Tongue (tissue), 2 donors: ENCODE measurements around the gene WWC1. TPM values are rescaled to one million over a fixed set of nuclear protein-coding genes. Genes with fewer than 3 reads are reported as not detected.
A peak's percentile ranks its signal among the peaks of the same experiment; 100 is the strongest.
"Not testable (repeated sequence)": the region's sequence is repeated elsewhere in the genome, so short reads cannot be mapped to it uniquely, and the experiment has no call there.

Experiments used
- DNase-seq: peaks from one replicate; pipeline ENCODE4 v3.0.0-alpha.2; 2015
- total RNA-seq: library from RNA; depleted of rRNA; stranded (reverse); fragments of >200 nt; gene quantifications from one replicate; pipeline ENCODE4 v1.2.3, GENCODE V29; 2014

Gene WWC1
- total RNA-seq, 1 donor from 2014 or later: 15.5 TPM

GRCh38 chr5:168413062-168413461, 121.6 kb downstream of the WWC1 start:
- no peak for DNase-seq

GRCh38 chr5:168413596-168413995, 122.2 kb downstream of the WWC1 start:
- DNase-seq: no peak

GRCh38 chr5:168415401-168415800, 124.0 kb downstream of the WWC1 start:
- DNase-seq: no peak

- DNase-seq: no peak
These were observed 124.5 kb downstream of the WWC1 start for GRCh38 chr5:168415971-168416370.

GRCh38 chr5:168417731-168418429, 126.4 kb downstream of the WWC1 start:
- DNase-seq: no peak

- DNase-seq: no peak
These were observed 129.0 kb downstream of the WWC1 start for GRCh38 chr5:168420461-168420860.

- no peak for DNase-seq
These were observed 131.0 kb downstream of the WWC1 start for GRCh38 chr5:168422431-168422830.

- DNase-seq: no peak
These were observed 132.0 kb downstream of the WWC1 start for GRCh38 chr5:168423478-168423877.

GRCh38 chr5:168423971-168424370, 132.5 kb downstream of the WWC1 start:
- no peak for DNase-seq

- DNase-seq: no peak
These were observed 133.3 kb downstream of the WWC1 start for GRCh38 chr5:168424594-168425323.

GRCh38 chr5:168426007-168426863, 134.8 kb downstream of the WWC1 start:
- no peak for DNase-seq

GRCh38 chr5:168426864-168427172, 135.4 kb downstream of the WWC1 start:
- no peak for DNase-seq

GRCh38 chr5:168427224-168427623, 135.8 kb downstream of the WWC1 start:
- DNase-seq: no peak

GRCh38 chr5:168428552-168428951, 137.1 kb downstream of the WWC1 start:
- no peak for DNase-seq

- no peak for DNase-seq
These were observed 138.9 kb downstream of the WWC1 start for GRCh38 chr5:168430296-168430695.

GRCh38 chr5:168432903-168433302, 141.5 kb downstream of the WWC1 start:
- no peak for DNase-seq

- DNase-seq: peak; percentile 16
These were observed 142.6 kb downstream of the WWC1 start for GRCh38 chr5:168434001-168434400.

GRCh38 chr5:168434746-168435321, 143.4 kb downstream of the WWC1 start:
- no peak for DNase-seq

GRCh38 chr5:168435340-168435739, 143.9 kb downstream of the WWC1 start:
- DNase-seq: not testable (repeated sequence)

GRCh38 chr5:168438349-168438748, 146.9 kb downstream of the WWC1 start:
- no peak for DNase-seq

GRCh38 chr5:168443533-168443932, 152.1 kb downstream of the WWC1 start:
- DNase-seq: no peak

- no peak for DNase-seq
These were observed 152.7 kb downstream of the WWC1 start for GRCh38 chr5:168443950-168444700.
